Activated CD8-positive, alpha-beta memory T cell treated with anti-CD3 and anti-CD28 coated beads, Interleukin-2, amount 50 U/mL, for 4 hours (primary cell): ENCODE results near the gene C4B.
"Not testable (repeated sequence)": the region's sequence is repeated elsewhere in the genome, so short reads cannot be mapped to it uniquely, and the experiment has no call there.

Experiments used
- DNase-seq: peaks from one replicate; pipeline ENCODE4 v3.0.0-alpha.2; 2020

C4B gene

DNA sequence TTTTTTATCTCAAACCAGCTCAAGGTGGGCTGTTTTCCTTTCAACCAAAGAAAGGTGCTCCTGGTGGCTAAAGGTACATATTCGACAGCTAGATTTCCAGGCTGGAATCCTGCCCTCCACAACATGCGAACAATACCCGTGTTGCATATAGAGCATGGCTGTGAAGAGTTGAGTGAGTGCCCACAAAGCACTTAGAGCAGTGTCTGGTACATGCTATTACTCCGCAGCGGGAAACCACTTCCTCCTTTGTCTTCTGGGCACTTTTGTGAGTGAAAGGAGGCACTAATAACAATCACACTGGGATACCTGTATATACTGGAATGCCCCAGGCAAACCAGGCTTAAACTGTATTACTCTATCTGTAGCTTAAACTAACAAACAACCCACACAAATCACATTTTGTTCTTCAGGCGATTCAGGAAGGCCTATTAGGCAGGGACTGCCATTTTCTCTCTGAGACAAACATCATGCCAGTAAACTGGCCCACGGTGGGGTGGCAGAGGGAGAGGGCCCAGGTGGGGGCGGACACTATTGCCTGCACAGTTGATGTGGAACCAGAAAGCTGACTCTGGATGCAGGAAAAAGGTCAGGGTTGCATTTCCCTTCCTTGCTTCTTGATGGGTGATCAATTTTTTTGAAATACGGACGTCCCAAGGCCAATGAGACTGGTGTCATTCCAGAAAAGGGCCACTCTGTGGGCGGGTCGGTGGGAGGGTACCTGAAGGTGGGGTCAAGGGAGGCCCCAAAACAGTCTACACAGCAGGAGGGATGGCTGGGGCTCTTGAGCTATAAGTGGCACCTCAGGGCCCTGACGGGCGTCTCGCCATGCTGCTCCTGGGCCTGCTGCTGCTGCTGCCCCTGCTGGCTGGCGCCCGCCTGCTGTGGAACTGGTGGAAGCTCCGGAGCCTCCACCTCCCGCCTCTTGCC lies 23.3 kb downstream of the C4B start, which contains the start of gene CYP21A2:
TSS of gene CYP21A2 (plus strand) at position 818 of the 927 bp plus-strand sequence. CDS start at position 826, 8 bp downstream.
- DNase-seq = not testable (repeated sequence)

DNA sequence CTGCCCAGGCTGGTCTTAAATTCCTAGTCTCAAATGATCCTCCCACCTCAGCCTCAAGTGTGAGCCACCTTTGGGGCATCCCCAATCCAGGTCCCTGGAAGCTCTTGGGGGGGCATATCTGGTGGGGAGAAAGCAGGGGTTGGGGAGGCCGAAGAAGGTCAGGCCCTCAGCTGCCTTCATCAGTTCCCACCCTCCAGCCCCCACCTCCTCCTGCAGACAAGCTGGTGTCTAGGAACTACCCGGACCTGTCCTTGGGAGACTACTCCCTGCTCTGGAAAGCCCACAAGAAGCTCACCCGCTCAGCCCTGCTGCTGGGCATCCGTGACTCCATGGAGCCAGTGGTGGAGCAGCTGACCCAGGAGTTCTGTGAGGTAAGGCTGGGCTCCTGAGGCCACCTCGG lies 24.3 kb downstream of the C4B start:
- DNase-seq = peak; percentile 8

DNA sequence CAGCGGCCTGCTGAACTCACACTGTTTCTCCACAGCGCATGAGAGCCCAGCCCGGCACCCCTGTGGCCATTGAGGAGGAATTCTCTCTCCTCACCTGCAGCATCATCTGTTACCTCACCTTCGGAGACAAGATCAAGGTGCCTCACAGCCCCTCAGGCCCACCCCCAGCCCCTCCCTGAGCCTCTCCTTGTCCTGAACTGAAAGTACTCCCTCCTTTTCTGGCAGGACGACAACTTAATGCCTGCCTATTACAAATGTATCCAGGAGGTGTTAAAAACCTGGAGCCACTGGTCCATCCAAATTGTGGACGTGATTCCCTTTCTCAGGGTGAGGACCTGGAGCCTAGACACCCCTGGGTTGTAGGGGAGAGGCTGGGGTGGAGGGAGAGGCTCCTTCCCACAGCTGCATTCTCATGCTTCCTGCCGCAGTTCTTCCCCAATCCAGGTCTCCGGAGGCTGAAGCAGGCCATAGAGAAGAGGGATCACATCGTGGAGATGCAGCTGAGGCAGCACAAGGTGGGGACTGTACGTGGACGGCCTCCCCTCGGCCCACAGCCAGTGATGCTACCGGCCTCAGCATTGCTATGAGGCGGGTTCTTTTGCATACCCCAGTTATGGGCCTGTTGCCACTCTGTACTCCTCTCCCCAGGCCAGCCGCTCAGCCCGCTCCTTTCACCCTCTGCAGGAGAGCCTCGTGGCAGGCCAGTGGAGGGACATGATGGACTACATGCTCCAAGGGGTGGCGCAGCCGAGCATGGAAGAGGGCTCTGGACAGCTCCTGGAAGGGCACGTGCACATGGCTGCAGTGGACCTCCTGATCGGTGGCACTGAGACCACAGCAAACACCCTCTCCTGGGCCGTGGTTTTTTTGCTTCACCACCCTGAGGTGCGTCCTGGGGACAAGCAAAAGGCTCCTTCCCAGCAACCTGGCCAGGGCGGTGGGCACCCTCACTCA lies 25.0 kb downstream of the C4B start:
- DNase-seq = not testable (repeated sequence)

DNA sequence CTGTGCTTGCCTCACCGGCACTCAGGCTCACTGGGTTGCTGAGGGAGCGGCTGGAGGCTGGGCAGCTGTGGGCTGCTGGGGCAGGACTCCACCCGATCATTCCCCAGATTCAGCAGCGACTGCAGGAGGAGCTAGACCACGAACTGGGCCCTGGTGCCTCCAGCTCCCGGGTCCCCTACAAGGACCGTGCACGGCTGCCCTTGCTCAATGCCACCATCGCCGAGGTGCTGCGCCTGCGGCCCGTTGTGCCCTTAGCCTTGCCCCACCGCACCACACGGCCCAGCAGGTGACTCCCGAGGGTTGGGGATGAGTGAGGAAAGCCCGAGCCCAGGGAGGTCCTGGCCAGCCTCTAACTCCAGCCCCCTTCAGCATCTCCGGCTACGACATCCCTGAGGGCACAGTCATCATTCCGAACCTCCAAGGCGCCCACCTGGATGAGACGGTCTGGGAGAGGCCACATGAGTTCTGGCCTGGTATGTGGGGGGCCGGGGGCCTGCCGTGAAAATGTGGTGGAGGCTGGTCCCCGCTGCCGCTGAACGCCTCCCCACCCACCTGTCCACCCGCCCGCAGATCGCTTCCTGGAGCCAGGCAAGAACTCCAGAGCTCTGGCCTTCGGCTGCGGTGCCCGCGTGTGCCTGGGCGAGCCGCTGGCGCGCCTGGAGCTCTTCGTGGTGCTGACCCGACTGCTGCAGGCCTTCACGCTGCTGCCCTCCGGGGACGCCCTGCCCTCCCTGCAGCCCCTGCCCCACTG lies 25.9 kb downstream of the C4B start:
- DNase-seq = not testable (repeated sequence)

DNA sequence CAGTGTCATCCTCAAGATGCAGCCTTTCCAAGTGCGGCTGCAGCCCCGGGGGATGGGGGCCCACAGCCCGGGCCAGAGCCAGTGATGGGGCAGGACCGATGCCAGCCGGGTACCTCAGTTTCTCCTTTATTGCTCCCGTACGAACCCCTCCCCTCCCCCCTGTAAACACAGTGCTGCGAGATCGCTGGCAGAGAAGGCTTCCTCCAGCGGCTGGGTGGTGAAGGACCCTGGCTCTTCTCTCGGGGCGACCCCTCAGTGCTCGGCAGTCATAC lies 26.4 kb downstream of the C4B start:
- DNase-seq = not testable (repeated sequence)

DNA sequence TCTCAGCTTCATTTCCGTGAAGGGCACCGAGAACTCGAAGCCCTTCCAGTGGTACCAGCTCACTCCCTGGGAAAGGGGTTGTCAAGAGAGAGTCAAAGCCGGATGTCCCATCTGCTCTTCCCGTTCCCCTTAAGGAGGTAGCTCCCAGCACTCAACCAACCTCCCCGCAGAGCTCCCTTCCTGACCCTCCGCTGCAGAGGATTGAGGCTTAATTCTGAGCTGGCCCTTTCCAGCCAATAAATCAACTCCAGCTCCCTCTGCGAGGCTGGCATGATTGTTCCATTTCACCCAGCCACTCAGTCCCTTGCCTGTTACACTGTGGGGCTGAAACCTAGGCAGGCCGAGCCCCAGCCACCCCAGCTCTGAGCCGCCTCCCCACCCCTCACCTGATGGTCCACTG lies 26.8 kb downstream of the C4B start:
- DNase-seq = not testable (repeated sequence)

DNA sequence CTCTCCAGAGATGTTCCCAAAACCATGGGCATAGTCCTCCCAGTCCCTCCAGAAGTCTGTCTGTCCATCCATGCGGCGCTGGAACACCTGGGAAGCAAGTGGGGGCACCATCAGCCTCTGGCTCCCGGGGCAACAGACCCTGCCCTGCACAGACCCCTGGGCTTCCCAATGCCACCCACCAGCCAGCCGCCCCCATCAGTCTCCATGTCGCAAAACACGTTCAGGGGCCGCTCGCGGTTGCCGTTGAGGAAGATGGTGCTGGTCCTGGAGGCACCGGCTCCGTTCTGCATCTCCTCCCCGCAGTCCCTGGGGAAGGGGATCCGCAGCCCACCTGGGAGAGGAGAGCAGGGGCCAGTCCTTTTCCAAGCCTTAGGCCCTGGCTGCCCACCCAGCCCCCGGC lies 27.7 kb downstream of the C4B start:
- DNase-seq = not testable (repeated sequence)

DNA sequence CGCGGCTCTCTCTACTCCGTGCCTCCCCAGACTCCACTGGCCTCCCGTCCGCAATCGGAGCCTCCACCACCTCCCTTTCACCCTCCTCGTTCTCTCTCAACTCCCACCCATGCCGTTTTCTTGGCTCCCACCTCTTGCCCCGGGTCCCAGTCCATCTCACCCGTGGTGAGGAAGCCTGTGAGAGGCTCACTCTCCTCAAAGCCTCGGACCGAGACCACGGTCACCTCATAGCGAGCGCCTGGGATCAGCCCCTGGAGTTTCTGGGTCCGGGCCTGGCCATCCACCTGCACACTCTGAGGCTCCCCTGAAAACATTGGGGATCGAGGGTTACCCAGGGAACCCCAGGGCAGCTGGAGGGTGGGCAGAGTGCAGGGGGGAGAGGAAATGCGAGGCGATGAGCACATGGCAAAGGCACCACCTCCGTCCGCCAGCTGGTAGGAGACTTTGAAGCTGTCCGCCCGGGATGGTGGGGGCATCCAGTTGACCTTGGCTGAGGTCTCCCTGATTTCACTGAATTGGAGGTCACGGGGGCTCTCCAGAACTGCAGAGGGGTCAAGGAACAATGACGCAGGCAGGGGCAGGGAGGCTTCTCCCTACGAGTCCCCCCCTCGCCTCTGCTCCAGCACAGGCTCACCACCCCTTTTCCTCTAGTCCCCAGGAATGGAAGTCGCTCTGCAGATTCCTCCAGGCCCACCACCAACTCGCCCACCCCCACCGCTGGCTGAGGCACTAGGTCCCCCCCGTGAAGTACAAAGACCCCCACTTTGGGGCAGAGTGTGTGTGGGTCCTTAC lies 29.2 kb downstream of the C4B start:
- DNase-seq = not testable (repeated sequence)

DNA sequence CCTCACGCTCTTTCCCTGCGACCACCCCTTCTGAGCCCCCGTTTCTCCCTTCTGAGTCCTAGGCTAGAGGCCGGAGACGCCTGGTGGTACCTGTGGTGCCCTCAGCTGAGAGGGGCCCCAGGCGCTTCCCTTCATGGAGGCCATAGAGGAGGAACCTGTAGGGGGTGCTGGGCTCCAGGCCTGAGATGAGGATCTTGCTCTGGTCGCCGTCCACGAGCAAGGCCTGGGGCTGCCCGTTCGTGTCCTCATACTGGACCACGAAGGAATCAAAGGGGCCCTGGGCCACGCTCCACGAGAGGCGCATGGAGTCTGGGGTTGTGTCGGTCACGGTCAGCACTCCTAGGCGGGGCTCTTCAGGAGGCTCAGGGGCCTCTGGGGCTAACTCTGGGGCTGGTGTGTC lies 30.3 kb downstream of the C4B start:
- DNase-seq = not testable (repeated sequence)

DNA sequence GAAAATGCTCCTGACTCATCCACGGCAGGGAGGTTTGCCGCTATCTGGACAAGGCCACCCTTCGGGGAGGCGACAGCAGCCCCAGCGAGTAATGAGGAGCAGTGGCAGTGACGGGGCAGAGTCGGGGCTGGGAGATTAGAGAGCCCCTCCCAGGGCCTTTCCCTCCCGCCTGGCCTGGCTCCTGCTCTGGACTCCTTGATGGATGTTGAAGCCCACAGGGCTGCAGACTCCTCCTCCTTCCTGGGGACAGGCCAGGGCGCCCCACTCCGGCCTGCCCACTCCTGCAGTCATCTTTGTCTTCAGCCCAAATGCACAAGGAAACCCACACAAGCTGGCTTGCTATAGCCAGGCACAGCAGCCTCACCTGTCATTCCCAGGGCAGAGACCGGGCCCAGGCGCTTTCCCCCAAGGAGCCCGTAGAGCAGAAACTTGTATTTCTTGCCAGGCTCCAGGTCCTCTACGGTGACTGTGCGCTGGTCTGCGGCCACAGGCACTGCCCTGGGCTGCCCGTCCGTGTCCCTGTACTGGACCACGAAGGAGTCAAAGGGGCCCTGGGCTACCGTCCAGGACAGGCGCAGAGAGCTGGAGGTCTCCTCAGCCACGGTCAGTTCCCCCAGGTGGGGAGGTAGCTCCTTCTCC lies 31.3 kb downstream of the C4B start:
- no peak for DNase-seq

DNA sequence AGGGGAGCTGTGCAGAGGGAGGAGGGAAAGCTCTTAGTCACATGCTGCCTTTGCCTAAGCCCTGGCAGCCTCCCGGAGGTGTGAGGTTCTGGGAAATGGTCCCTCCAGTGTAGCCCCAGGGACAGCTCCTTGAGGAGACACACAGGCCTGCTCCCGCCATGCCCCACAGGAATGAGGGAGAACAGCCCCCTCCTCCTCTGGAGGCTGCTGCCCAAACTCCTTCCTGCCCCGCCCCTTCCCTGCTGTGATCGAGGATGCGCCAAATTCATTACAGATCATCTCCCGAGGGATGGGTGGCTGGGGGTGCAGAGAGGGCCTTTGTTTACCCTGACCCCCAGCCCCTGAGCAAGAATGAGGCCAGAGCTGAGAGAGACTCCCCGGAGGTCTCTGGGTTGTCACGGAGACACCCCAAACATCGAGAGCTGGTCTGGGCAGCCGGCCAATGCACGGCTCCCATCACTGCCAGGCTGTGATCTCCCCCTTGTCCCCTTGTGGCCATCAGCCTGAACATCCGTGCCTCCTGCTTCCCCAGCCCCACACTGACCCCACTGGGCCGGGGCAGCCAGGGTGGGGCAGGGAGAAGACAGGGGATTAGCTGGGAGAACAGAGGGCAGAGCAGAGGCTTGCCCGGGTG lies 32.0 kb downstream of the C4B start:
- DNase-seq = no peak

DNA sequence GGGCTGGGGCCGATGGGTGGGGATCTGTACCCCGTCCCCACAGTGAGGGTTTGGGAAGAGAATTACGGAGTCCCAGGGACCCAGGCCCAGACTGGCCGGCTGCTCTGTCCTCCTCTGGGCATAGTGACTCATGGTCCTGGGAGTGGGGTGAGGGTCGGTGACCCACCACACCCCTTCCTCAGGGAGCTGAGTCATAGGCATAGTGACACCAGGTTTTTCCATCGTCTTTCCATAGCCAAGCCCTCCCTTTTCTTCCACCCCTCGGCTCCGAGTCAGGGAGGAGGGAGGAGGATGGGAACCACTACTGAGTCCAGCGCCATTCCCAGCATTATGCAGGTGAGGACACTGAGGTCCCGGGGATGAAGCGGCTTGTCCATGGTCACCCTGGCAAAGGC lies 32.5 kb downstream of the C4B start:
- DNase-seq = no peak

DNA sequence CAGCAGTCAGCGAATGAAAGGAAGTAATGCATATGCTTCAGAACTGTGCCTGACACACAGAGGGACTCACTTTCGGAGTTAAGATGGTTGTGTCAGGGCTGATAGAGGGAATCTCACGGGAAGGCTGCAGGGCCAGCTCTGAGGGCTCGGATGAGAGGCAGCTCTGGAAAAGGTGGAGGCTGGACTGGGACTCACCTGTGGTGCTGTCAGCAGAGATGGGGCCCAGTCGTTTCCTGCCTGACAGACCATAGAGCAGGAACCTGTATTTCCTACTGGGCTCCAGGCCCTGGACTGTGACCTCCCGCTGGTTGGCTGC lies 32.9 kb downstream of the C4B start:
- no peak for DNase-seq

DNA sequence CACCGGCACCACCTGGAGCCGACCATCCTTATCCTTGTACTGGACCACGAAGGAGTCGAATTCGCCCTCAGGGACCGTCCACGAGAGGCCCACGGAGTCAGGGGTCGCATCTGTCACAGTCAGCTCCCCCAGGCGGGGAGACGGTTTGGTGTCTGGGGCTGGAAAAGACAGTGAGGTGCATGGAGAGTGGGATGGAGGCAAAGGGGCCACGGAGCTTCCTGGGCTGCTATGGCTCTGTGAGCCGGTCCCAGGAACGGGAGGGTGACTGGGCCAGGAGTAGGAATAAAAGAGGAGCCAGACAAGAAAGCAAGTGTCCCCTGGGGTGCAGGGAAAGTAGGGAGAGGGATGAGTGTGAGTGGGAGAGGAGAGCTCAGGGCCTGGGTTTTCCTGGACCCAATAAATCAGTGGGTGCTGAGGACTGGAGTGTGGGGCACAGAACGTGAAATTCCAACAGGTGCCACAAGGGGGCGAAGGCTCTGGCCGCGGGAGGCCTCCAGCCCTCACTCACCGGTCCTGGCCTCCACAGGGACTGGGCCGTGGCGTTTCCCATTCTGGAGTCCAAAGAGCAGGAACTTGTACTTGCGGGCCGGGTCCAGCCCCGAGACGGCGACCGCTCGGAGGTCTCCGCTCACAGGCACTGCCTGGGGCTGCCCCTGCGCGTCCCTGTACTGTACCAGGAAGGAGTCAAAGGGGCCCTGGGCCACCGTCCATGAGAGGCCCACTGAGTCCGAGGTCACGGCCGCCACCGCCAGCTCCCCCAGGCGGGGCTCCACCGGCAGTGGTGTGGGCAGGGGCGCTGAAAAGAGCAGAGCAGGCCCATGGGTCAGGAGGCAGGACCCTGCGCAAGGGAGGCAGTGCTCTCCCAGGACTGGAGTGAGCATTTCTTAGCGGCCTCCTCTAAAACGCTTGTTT lies 33.5 kb downstream of the C4B start:
- DNase-seq = peak; percentile 71

DNA sequence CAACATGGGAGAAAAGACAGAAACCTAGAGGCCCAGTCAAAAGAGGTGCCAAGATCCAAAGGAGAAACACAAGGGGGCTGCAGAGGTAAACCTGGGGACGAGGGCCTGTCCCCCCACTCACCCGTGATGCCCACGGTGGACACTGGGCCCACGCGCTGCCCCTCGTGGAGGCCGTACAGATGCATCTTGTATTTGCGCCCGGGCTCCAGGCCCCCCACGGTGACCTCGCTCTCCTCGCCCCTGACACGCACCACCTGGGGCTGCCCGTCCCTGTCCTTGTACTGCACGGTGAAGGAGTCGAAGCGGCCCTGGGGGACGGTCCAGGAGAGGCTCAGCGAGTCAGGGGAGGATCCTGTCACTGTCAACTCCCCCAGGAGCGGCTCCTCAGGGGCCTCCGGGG lies 34.6 kb downstream of the C4B start:
- DNase-seq = not testable (repeated sequence)

DNA sequence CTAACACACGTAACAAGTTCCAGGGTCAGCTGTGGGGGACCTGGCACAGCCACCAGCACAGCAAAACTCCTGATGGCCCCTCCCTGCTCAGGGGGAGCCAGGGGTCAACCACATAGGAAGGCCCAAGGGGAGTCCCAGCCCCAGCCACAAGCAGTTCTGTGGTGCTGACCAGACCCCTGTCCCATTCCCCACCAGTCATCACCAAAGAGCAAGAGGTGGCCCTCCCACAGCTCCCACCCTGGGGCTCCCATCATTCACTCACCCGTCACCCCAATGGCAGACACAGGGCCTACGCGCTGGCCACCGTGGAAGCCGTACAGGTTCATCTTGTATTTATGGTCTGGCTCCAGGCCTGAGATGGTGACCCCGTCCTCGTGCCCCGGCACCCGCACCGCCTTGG lies 35.1 kb downstream of the C4B start:
- not testable (repeated sequence) for DNase-seq

DNA sequence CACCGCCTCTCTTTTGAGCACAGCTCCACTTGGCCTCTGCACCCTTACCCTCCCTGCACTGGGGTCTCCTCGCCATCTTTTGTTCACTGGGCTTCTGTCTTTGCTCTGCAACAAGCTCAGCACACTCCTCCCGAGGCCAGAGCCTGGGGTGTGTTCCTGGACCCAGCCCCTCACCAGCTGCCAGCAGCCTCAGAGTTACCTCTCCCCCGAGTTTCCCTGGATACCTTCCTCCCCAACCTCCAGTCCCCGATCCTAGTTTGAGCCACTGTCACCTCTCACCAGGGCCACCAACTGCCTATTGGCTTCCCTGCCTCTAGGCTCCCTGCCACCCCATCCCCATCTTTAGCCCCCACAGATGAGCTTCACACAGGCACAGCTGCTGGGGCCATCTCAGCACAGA lies 36.0 kb downstream of the C4B start:
- DNase-seq = no peak

DNA sequence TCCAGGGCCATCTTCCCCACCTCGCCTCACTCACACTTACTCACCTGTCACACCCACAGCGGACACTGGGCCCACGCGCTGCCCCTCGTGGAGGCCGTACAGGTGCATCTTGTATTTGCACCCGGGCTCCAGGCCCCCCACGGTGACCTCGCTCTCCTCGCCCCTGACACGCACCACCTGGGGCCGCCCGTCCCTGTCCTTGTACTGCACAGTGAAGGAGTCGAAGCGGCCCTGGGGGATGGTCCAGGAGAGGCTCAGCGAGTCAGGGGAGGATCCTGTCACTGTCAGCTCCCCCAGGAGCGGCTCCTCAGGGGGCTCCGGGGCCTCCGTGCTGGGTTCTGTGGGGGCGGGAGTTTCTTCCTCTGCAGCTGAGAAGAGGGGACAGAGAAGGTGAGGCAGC lies 38.0 kb downstream of the C4B start:
- not testable (repeated sequence) for DNase-seq

DNA sequence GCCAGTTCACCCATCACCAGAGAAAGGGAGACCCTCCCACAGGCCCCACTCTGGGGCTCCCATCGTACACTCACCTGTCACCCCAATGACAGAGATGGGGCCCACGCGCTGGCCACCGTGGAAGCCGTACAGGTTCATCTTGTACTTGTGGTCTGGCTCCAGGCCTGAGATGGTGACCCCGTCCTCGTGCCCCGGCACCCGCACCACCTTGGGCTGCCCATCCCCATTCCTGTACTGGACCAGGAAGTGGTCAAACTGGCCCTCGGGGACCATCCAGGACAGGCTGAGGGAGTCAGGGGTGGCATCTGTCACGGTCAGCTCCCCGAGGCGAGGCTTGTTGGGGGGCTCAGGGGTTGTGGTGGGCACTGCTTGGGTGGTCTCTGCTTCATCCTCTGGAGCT lies 38.7 kb downstream of the C4B start:
- not testable (repeated sequence) for DNase-seq

DNA sequence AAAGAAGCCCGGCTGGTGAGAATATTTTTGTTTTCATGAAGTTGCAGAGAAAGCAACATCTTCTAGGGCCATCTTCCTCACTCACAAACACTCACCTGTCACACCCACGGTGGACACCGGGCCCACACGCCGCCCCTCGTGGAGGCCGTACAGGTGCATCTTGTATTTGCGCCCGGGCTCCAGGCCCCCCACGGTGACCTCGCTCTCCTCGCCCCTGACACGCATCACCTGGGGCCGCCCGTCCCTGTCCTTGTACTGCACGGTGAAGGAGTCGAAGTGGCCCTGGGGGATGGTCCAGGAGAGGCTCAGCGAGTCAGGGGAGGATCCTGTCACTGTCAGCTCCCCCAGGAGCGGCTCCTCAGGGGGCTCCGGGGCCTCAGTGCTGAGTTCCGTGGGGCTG lies 41.2 kb downstream of the C4B start:
- not testable (repeated sequence) for DNase-seq
